HG03439 (cell line): ENCODE results near the gene NOP14.
"Not testable (repeated sequence)": the region's sequence is repeated elsewhere in the genome, so short reads cannot be mapped to it uniquely, and the experiment has no call there.

ENCODE experiments used
- ATAC-seq: cut with Tn5 transposase; IDR thresholded peaks from one replicate; pipeline ENCODE4 v1.9.1; 2021; ENCODE audit warnings: mild to moderate bottlenecking, moderate library complexity; ENCODE audit not compliant: unreplicated experiment

Gene NOP14

GRCh38 chr4:2963175-2963965 is at the start of gene NOP14, which contains the start of gene GRK4:
Gene NOP14 (minus strand): TSS chr4:2963406. CDS start chr4:2963319, 87 bp downstream.
Gene GRK4 (plus strand): TSS chr4:2963571. CDS start chr4:2964071, 500 bp downstream.
- ATAC-seq = peak; percentile 93

- no peak for ATAC-seq
Measured at GRCh38 chr4:3011456-3012220, 48.4 kb upstream of the NOP14 start.

- no peak for ATAC-seq
Measured at GRCh38 chr4:3010998-3011397, 47.8 kb upstream of the NOP14 start.

- ATAC-seq = no peak
Measured at GRCh38 chr4:3010577-3010976, 47.4 kb upstream of the NOP14 start.

GRCh38 chr4:3009422-3009821 is 46.2 kb upstream of the NOP14 start:
- no peak for ATAC-seq

GRCh38 chr4:3007724-3008123 is 44.5 kb upstream of the NOP14 start:
- no peak for ATAC-seq

- no peak for ATAC-seq
Measured at GRCh38 chr4:2996415-2996814, 33.2 kb upstream of the NOP14 start.

GRCh38 chr4:2995546-2996265 is 32.5 kb upstream of the NOP14 start:
- ATAC-seq = no peak

- ATAC-seq = no peak
Measured at GRCh38 chr4:2994917-2995316, 31.7 kb upstream of the NOP14 start.

GRCh38 chr4:2991243-2991642 is 28.0 kb upstream of the NOP14 start:
- ATAC-seq = no peak

GRCh38 chr4:2983715-2984114 is 20.5 kb upstream of the NOP14 start:
- not testable (repeated sequence) for ATAC-seq

- ATAC-seq = no peak
Measured at GRCh38 chr4:2982012-2982411, 18.8 kb upstream of the NOP14 start.

- ATAC-seq = no peak
Measured at GRCh38 chr4:2981256-2981819, 18.1 kb upstream of the NOP14 start.

GRCh38 chr4:2977211-2978088 is 14.2 kb upstream of the NOP14 start:
- no peak for ATAC-seq

- no peak for ATAC-seq
Measured at GRCh38 chr4:2971275-2971674, 8.1 kb upstream of the NOP14 start.

- ATAC-seq = no peak
Measured at GRCh38 chr4:2968381-2968780, 5.2 kb upstream of the NOP14 start.

GRCh38 chr4:2965262-2965661 is 2.1 kb upstream of the NOP14 start:
- ATAC-seq = no peak

- ATAC-seq = no peak
Measured at GRCh38 chr4:2964706-2965258, 1.6 kb upstream of the NOP14 start.

GRCh38 chr4:2963966-2964471 is 813 bp upstream of the NOP14 start:
- ATAC-seq = no peak
